ENCODE data around the gene RNF187. TPM values are rescaled to one million over a fixed set of nuclear protein-coding genes. Genes with fewer than 3 reads are reported as not detected.

The RNF187 gene
- total RNA-seq, 4 donors from 2014 or later, result 12.9 to 33.7 (median 24.7) TPM

DNA sequence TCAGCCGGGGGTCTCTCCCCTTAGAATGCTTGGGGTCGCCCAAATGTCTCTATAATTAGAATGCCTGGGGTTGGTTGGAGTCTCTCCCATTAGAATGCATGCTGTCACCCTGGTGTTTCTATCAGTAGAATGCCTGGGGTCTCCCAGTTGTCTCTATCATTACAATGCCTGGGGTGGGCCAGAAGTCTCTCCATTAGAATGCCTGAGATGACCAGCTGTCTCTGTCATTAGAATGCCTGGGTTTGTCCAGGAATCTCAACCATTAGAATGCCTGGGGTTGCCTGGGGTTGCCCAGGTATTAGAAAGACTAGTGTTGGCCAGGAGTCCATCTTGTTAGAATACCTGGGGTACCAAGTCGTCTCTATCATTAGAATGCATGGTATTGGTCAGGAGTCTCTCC, 51.6 kb downstream of the RNF187 start:
- TF ChIP-seq, protein P1, sequence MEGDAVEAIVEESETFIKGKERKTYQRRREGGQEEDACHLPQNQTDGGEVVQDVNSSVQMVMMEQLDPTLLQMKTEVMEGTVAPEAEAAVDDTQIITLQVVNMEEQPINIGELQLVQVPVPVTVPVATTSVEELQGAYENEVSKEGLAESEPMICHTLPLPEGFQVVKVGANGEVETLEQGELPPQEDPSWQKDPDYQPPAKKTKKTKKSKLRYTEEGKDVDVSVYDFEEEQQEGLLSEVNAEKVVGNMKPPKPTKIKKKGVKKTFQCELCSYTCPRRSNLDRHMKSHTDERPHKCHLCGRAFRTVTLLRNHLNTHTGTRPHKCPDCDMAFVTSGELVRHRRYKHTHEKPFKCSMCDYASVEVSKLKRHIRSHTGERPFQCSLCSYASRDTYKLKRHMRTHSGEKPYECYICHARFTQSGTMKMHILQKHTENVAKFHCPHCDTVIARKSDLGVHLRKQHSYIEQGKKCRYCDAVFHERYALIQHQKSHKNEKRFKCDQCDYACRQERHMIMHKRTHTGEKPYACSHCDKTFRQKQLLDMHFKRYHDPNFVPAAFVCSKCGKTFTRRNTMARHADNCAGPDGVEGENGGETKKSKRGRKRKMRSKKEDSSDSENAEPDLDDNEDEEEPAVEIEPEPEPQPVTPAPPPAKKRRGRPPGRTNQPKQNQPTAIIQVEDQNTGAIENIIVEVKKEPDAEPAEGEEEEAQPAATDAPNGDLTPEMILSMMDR (IDR thresholded peaks at IDR 0.05; ENCODE audit: low read depth), result no peak

- TF ChIP-seq, protein P1 (IDR thresholded peaks at IDR 0.05; ENCODE audit: low read depth), result no peak
Observed at GRCh38 chr1:228540161-228540917, 53.2 kb downstream of the RNF187 start.

DNA sequence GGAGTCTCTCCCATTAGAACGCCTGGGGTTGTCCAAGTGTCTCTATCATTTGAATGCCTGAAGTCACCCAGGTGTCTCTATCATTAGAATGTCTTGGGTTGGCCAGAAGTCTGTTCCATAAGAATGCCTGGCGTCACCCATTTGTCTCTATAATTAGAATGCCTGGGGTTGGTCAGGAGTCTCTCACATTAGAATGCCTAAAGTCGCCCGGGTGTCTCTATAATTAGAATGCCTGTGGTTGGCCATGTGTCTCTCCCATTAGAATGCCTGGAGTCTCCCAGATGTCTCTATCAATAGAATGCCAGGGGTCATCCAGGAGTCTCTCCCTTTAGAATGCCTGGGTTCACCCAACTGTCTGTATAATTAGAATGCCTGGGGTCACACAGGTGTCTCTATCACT, 54.5 kb downstream of the RNF187 start:
- TF ChIP-seq, protein P1 (IDR thresholded peaks at IDR 0.05; ENCODE audit: low read depth), result no peak

GRCh38 chr1:228542376-228542775, 55.2 kb downstream of the RNF187 start:
- TF ChIP-seq, protein P1 (IDR thresholded peaks at IDR 0.05; ENCODE audit: low read depth), result no peak

DNA sequence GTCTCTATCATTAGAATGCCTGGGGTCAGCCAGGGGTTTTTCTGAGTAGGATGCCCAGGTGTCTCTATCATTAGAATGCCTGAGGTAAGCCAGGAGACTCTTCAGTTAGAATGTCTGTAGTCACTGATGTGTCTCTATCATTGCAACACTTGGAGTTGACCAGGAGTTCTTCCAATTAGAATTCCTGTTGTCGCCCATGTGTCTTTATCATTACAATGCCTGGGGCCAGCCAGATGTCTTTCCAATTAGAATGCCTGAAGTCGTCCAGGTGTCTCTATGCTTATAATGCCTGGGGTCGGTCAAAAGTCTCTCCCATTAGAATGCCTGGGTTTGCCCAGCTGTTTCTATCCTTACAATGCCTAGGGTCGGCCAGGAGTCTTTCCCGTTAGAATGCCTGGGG, 55.8 kb downstream of the RNF187 start:
- TF ChIP-seq, protein P1 (IDR thresholded peaks at IDR 0.05; ENCODE audit: low read depth), result no peak

GRCh38 chr1:228543396-228543795, 56.2 kb downstream of the RNF187 start:
- TF ChIP-seq, protein P1 (IDR thresholded peaks at IDR 0.05; ENCODE audit: low read depth), result no peak

GRCh38 chr1:228544021-228544850, 57.1 kb downstream of the RNF187 start:
- TF ChIP-seq, protein P1 (IDR thresholded peaks at IDR 0.05; ENCODE audit: low read depth), result no peak
